GM18511 (cell line): ENCODE data around the gene IL37.
A peak's percentile ranks its signal among the peaks of the same experiment; 100 is the strongest.

Source experiments
- ATAC-seq: cut with Tn5 transposase; IDR thresholded peaks from one replicate; pipeline ENCODE4 v1.9.1; 2021; ENCODE audit warnings: mild to moderate bottlenecking, moderate library complexity; ENCODE audit not compliant: unreplicated experiment

IL37 gene

GRCh38 chr2:112958428-112959108, 47.6 kb downstream of the IL37 start:
- peak; percentile 57 for ATAC-seq

- no peak for ATAC-seq
Observed at GRCh38 chr2:112959109-112959812, 48.3 kb downstream of the IL37 start.

- ATAC-seq: no peak
Observed at GRCh38 chr2:112960230-112960825, 49.4 kb downstream of the IL37 start.

GRCh38 chr2:112962308-112963175, 51.6 kb downstream of the IL37 start:
- ATAC-seq: no peak

GRCh38 chr2:112967023-112967422, 56.1 kb downstream of the IL37 start:
- no peak for ATAC-seq
